Progenitor cell of endocrine pancreas (in vitro differentiated cells): ENCODE measurements around the gene NACAD. TPM values are rescaled to one million over a fixed set of nuclear protein-coding genes. Genes with fewer than 3 reads are reported as not detected.

Experiments used
- DNase-seq: peaks from one replicate; pipeline ENCODE4 v3.0.0; 2021; ENCODE audit warnings: low spot score; ENCODE audit not compliant: unreplicated experiment
- H3K27ac Mint-ChIP-seq: 2 replicates; pipeline ENCODE4 v1.8.0; 2021; ENCODE audit warnings: mild to moderate bottlenecking, moderate library complexity, mixed read lengths
- H3K27me3 Mint-ChIP-seq: 2 replicates; pipeline ENCODE4 v1.8.0; 2021; ENCODE audit warnings: mixed read lengths
- H3K36me3 Mint-ChIP-seq: 2 replicates; pipeline ENCODE4 v1.8.0; 2022; ENCODE audit warnings: mixed read lengths; ENCODE audit not compliant: insufficient read depth
- H3K4me1 Mint-ChIP-seq: 2 replicates; pipeline ENCODE4 v1.8.0; 2021; ENCODE audit warnings: low read depth, mixed read lengths
- H3K4me3 Mint-ChIP-seq: 2 replicates; pipeline ENCODE4 v1.8.0; 2021; ENCODE audit warnings: low read depth, mild to moderate bottlenecking, moderate library complexity, mixed read lengths
- H3K9me3 Mint-ChIP-seq: 2 replicates; pipeline ENCODE4 v1.8.0; 2021; ENCODE audit warnings: low read depth, mixed read lengths
- total RNA-seq: library from RNA; stranded (reverse); gene quantifications from 2 replicates; pipeline ENCODE4 v1.2.1, GENCODE V29; 2021
- TF ChIP-seq, protein P1 (sequence below): fragments of 200-600 bp; sonication (generic); IDR thresholded peaks from one replicate; pipeline ENCODE4 v1.5.0; 2021; ENCODE audit warnings: antibody characterized with exemption, mild to moderate bottlenecking; ENCODE audit not compliant: unreplicated experiment

NACAD gene
- total RNA-seq, 1 donor from 2014 or later, result 11.7 TPM

DNA sequence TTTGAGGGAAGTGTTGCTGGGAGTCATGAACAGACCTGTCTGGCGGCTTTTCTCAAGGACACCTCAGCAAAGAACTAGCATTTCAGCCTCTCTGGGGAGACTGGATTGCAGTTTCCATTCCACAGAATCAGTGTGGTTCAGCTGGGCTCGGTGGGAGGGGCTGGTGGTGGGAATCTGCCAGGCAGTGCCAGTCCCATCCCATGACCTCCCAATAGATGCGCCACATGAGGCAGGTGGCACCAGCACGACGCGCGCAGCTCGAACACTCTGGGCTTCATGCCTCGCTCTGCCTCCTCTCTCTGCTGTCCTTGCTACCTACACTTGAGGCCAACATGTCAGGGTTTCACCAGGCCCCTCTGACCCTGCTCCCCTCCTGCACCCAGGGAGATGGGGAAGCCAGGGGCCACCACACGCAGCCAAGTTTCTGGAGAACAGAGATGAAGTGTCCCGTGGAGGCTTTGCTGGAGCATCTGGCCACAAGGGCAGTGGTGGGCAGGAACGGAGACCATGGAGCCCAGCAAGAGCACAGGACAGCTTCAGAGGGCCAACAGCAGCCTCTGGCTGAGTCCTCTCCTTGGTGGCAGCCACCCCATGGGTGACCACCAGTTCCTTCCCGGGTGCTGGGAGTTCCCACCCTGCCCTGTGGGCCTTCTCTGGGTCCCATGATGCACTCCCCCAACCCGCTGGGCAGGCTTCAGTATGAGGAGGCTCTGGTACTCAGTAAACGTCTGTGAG is 2.3 kb downstream of the NACAD start:
- peaks cover 17% of the 10 kb centered on the region for H3K27me3 Mint-ChIP-seq
- H3K36me3 Mint-ChIP-seq, result no peaks in the 10 kb centered on the region
- no peak for DNase-seq
- no peak overlapping the region for H3K27ac Mint-ChIP-seq
- no peaks in the 10 kb centered on the region for H3K4me1 Mint-ChIP-seq
- no peaks in the 10 kb centered on the region for H3K9me3 Mint-ChIP-seq
- H3K4me3 Mint-ChIP-seq, result no peak overlapping the region
- TF ChIP-seq, protein P1, sequence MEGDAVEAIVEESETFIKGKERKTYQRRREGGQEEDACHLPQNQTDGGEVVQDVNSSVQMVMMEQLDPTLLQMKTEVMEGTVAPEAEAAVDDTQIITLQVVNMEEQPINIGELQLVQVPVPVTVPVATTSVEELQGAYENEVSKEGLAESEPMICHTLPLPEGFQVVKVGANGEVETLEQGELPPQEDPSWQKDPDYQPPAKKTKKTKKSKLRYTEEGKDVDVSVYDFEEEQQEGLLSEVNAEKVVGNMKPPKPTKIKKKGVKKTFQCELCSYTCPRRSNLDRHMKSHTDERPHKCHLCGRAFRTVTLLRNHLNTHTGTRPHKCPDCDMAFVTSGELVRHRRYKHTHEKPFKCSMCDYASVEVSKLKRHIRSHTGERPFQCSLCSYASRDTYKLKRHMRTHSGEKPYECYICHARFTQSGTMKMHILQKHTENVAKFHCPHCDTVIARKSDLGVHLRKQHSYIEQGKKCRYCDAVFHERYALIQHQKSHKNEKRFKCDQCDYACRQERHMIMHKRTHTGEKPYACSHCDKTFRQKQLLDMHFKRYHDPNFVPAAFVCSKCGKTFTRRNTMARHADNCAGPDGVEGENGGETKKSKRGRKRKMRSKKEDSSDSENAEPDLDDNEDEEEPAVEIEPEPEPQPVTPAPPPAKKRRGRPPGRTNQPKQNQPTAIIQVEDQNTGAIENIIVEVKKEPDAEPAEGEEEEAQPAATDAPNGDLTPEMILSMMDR, result no peak

DNA sequence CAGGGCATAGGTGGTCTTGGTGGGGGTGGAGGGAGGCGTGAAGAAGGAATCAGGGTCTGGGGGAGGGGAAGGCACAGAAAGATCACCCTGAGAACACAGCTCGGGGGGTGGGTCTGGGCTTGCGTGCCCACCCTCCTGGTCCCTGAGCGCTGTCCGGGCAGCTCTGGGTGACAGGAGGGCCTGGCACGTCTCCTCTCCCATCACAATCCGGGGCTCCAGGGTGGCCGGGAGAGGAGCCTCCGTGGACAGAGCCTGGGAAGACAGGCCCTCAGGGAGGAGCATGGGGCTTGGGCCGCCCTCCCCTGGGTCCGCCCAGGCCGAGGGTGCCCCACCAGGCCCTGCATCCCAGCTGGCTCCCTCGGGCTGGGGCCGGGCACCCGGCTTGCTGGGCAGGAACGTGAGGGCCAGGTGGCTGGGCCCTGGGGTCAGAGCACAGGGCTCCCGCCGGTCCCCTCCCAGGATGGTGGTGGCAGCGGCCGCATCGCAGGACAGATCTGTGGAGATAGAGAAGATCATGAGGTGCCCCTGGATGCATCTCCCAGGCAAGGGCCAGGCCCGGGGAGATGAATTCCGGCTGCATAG is 3.1 kb downstream of the NACAD start:
- Mint-ChIP-seq H3K9me3 (no peaks in the 10 kb centered on the region), H3K4me3 (no peak overlapping the region), H3K27ac (no peak overlapping the region), H3K4me1 (no peaks in the 10 kb centered on the region), H3K27me3 (peaks cover 15% of the 10 kb centered on the region), H3K36me3 (no peaks in the 10 kb centered on the region)
- TF ChIP-seq, protein P1, result no peak
- no peak for DNase-seq

DNA sequence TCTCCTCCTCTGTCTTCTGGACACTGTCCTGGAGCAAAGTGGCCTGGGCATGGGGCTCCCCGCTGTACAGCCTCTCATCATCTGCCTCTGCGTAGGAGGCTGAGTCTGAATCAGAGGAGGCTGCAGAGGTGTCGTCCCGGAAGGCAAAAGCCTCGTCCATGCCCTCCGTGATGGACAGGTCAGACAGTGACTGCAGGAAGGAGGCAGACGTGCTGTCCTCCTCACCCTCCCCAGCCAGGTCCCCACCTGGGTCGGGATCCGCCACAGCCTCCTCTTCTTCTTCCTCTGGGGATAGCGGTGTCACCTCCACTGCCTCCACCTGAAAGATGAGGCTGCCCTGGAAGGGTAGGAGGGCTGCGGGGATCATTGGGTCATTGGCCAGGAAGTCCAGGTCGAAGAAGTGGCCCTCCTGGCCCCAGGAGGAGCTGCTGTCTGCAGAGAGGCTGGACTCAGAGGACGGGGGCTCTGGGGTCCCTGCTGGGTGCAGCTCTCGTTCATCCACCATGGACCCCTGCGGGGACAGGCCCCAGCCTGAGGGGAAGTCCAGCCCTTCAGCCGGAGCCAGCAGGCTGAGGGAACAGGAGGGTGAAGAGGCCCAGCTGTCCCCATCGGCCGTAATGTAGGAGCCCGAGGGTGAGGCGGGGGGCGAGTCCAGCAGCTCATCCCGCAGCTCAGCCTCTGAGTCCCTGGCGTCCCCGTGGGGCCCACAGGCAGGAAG is 3.7 kb downstream of the NACAD start:
- Mint-ChIP-seq H3K4me1 (no peaks in the 10 kb centered on the region), H3K4me3 (no peak overlapping the region), H3K36me3 (no peaks in the 10 kb centered on the region), H3K27ac (no peak overlapping the region), H3K27me3 (peaks cover 15% of the 10 kb centered on the region), H3K9me3 (no peaks in the 10 kb centered on the region)
- no peak for DNase-seq
- TF ChIP-seq, protein P1, result no peak

DNA sequence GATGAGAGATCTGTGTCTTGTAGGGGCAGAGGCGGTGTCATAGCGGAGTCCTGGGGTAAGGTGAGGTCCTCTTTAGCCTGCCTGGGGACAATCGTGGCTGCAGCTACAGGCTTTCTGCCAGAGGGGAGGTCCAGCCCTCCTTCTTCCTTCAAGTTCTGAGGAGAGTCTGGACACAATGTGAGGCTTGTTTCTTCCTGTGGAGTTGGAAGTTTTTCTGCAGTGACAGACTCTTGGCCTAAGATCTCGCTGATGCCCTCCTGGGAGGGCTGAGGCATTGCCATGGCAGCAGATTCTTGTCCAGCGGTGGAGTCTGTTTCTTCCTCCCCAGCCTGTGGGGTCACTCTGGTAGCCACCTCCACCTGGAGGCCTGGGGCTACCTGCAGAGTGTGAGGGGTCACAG is 4.4 kb downstream of the NACAD start:
- Mint-ChIP-seq H3K4me1 (no peaks in the 10 kb centered on the region), H3K9me3 (no peaks in the 10 kb centered on the region), H3K27me3 (peaks cover 8% of the 10 kb centered on the region), H3K36me3 (no peaks in the 10 kb centered on the region), H3K27ac (no peak overlapping the region), H3K4me3 (no peak overlapping the region)
- TF ChIP-seq, protein P1, result no peak
- no peak for DNase-seq

DNA sequence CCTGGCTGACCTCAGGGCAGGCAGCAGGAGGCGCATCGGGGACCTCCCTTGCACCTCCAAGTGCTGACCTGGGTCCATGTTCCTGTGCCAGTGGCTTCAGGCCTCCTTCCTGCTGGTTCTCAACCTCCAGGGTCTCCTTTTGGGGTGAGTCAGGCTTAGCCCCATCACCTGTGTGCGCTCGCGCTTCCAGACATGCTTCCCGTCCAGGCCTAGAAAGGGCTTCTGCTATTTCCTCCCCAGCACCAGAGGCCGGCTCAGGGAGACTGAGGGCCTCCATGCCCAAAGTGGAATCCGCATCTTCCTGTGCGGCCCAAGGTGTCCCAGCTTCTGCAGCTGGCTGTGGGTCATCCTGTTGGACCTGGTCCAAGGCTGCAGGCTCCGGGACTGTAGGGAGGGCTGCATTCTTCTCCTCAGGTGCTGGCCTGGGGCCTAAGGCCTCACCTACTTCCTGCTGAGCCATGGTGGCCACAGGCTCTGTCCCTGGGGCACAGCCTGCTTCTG is 5.9 kb downstream of the NACAD start:
- Mint-ChIP-seq H3K27ac (no peak overlapping the region), H3K4me3 (no peak overlapping the region), H3K27me3 (peaks cover 6% of the 10 kb centered on the region), H3K36me3 (no peaks in the 10 kb centered on the region), H3K4me1 (no peaks in the 10 kb centered on the region), H3K9me3 (no peaks in the 10 kb centered on the region)
- TF ChIP-seq, protein P1, result no peak
- no peak for DNase-seq
